OCI-LY1 (cell line): ENCODE measurements around the gene NDUFA7.

Experiments
- CTCF ChIP-seq: fragments of 200-600 bp; sonication (generic), shearing (Covaris generic); IDR thresholded peaks from 2 replicates; pipeline ENCODE4 v1.5.1; 2017; ENCODE audit warnings: mild to moderate bottlenecking, antibody characterized with exemption, low read length, moderate library complexity, mixed read lengths
- EZH2 ChIP-seq: fragments of 200-600 bp; sonication (generic), shearing (Covaris generic); IDR thresholded peaks from 2 replicates; pipeline ENCODE4 v1.8.0; 2017; ENCODE audit warnings: borderline replicate concordance, mixed run types, mild to moderate bottlenecking, antibody characterized with exemption, low read length, moderate library complexity, mixed read lengths

GRCh38 chr19:8360196-8360595 is 39.0 kb upstream of the NDUFA7 start:
- TF ChIP-seq CTCF (no peak), EZH2 (no peak)
